ENCODE results near the gene PRUNE2. TPM values are rescaled to one million over a fixed set of nuclear protein-coding genes. Genes with fewer than 3 reads are reported as not detected.

PRUNE2 gene
- total RNA-seq, 1 experiment from 2014 or later: 0.59 TPM

DNA sequence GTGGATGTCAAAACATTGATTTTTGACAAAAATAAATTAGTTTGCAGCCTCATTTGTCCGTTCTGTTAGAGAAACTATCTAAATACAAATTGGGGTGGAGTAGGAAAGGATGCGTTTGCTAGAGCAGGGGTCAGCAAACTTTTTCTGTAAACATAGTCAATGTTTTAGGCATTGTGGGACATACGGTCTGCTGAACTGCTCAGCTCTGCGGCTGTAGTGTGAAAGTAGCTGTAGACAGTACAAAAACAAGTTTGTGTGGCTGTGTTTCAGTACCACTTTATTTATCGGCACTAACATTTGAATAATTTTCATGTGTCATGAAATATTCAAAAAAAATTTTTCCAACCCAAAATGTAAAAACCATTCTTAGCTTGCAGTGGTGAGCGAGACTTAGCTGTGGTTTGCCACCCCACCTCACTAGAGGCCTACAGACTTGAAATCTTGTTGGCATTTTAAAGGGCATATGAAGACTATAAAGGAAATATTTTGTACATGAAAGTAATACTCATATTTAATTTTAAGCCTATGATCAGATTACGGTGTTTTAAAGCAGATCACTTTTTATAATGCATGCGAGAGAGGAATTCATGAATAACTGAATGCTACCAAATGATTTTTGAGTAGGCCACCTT lies 292.6 kb downstream of the PRUNE2 start:
- Histone ChIP-seq H3K4me2 (ENCODE audit: low read length) (no peak overlapping the region), H3K27me3 (ENCODE audit: insufficient read depth, low read length) (peaks cover 34% of the 10 kb centered on the region), H2AFZ (ENCODE audit: low read depth, low read length, poor library complexity, severe bottlenecking) (no peak overlapping the region), H3K4me1 (ENCODE audit: control insufficient read depth in 1 of 2, insufficient read depth in 2 of 2, low read length in 2 of 2) (no peaks in the 10 kb centered on the region), H3K9me3 (ENCODE audit: control insufficient read depth in 1 of 2, insufficient read depth in 1 of 2, low read depth in 1 of 2, low read length in 2 of 2) (no peaks in the 10 kb centered on the region), H3K9ac (ENCODE audit: low read length) (no peak overlapping the region), H4K20me1 (ENCODE audit: insufficient read depth) (no peaks in the 10 kb centered on the region), H3K79me2 (ENCODE audit: insufficient read depth, low read length) (no peaks in the 10 kb centered on the region), H3K4me3 (replicated peaks in 1 of 2; ENCODE audit: low read depth in 1 of 2, low read length in 2 of 2) (no peak overlapping the region), H3K9me2 (ENCODE audit: insufficient read depth) (no peaks in the 10 kb centered on the region), H3K27ac (ENCODE audit: low read depth, low read length) (no peak overlapping the region), H3K36me3 (ENCODE audit: control insufficient read depth in 1 of 2, insufficient read depth in 2 of 2, low read length in 2 of 2) (no peaks in the 10 kb centered on the region)
- RAD21 ChIA-PET (ENCODE audit: low non-redundant PET in 1 of 2, low total read pairs in 2 of 2, uncharacterized antibody in 2 of 2, unreplicated experiment in 2 of 2): no interaction called here
- CTCF ChIA-PET: no interaction called here
- DNase-seq (ENCODE audit: low read depth, low spot score) (no peak), ATAC-seq (no peak)
- POLR2A ChIA-PET: no interaction called here
- BruUV-seq (replicated peaks): no TSS peak
- intact Hi-C loops (cut with micrococcal nuclease): no loop called here
- no peak for TF ChIP-seq CBX3 (IDR thresholded peaks at IDR 0.05; ENCODE audit: low read depth)
- TF ChIP-seq CEBPB (IDR thresholded peaks at IDR 0.05; ENCODE audit: low read depth): no peak
- no peak for TF ChIP-seq JUND (IDR thresholded peaks at IDR 0.05)
- TF ChIP-seq EGR1 (IDR thresholded peaks at IDR 0.05; ENCODE audit: low read depth): no peak
- no peak for TF ChIP-seq TCF7L2 (IDR thresholded peaks at IDR 0.05; ENCODE audit: borderline replicate concordance, extremely low read depth, insufficient read depth, insufficient read length)
- TF ChIP-seq, protein P1, sequence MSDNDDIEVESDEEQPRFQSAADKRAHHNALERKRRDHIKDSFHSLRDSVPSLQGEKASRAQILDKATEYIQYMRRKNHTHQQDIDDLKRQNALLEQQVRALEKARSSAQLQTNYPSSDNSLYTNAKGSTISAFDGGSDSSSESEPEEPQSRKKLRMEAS (IDR thresholded peaks at IDR 0.05): no peak
- TF ChIP-seq SIN3A (IDR thresholded peaks at IDR 0.05; ENCODE audit: low read depth): no peak

DNA sequence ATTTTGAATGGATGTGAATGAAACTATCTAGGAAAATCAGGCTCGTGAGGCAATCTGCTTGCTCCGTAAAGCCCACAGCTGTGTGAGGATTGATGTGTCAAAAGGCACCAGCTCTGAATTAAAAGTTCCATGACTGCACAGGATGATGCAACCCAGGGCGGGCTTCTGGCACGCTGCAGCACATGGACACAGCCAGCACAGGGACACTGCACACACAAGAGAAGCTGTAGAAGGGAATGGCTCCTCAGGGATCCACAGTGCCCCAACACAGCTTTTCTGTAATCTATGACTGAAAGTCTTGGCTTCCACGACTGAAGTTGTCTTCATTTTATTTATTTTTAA lies 295.9 kb downstream of the PRUNE2 start:
- ATAC-seq (no peak), DNase-seq (ENCODE audit: low read depth, low spot score) (no peak)
- H3K27me3 ChIP-seq (ENCODE audit: insufficient read depth, low read length): peaks cover 35% of the 10 kb centered on the region
- no peaks in the 10 kb centered on the region for H3K36me3 ChIP-seq (ENCODE audit: control insufficient read depth in 1 of 2, insufficient read depth in 2 of 2, low read length in 2 of 2)
- no peaks in the 10 kb centered on the region for H3K9me3 ChIP-seq (ENCODE audit: control insufficient read depth in 1 of 2, insufficient read depth in 1 of 2, low read depth in 1 of 2, low read length in 2 of 2)
- ChIA-PET CTCF (no interaction called here), POLR2A (no interaction called here), RAD21 (ENCODE audit: low non-redundant PET in 1 of 2, low total read pairs in 2 of 2, uncharacterized antibody in 2 of 2, unreplicated experiment in 2 of 2) (interaction anchor here in 1 of 2 experiments (0.6 kb wide), 1 partner anchor 171 kb away, joined by 4 read pairs; no protein-coding TSS in a partner anchor)
- no peaks in the 10 kb centered on the region for H3K79me2 ChIP-seq (ENCODE audit: insufficient read depth, low read length)
- BruUV-seq (replicated peaks): no TSS peak
- no peak overlapping the region for H3K27ac ChIP-seq (ENCODE audit: low read depth, low read length)
- no peaks in the 10 kb centered on the region for H3K9me2 ChIP-seq (ENCODE audit: insufficient read depth)
- H2AFZ ChIP-seq (ENCODE audit: low read depth, low read length, poor library complexity, severe bottlenecking): no peak overlapping the region
- H3K4me1 ChIP-seq (ENCODE audit: control insufficient read depth in 1 of 2, insufficient read depth in 2 of 2, low read length in 2 of 2): no peaks in the 10 kb centered on the region
- no peaks in the 10 kb centered on the region for H4K20me1 ChIP-seq (ENCODE audit: insufficient read depth)
- no peak overlapping the region for H3K9ac ChIP-seq (ENCODE audit: low read length)
- no peak overlapping the region for H3K4me2 ChIP-seq (ENCODE audit: low read length)
- no peak overlapping the region for H3K4me3 ChIP-seq (replicated peaks in 1 of 2; ENCODE audit: low read depth in 1 of 2, low read length in 2 of 2)
- intact Hi-C loops (cut with micrococcal nuclease): no loop called here
- TF ChIP-seq CEBPB (IDR thresholded peaks at IDR 0.05; ENCODE audit: low read depth): no peak
- TF ChIP-seq YY1 (IDR thresholded peaks at IDR 0.05; ENCODE audit: extremely low read depth, insufficient replicate concordance, low read depth, low read length): no peak
- TF ChIP-seq SP1 (IDR thresholded peaks at IDR 0.05; ENCODE audit: low read depth): no peak
- TF ChIP-seq EZH2 (IDR thresholded peaks at IDR 0.05): no peak
- no peak for TF ChIP-seq SRF (IDR thresholded peaks at IDR 0.05; ENCODE audit: low read depth)
- TF ChIP-seq ZFX (IDR thresholded peaks at IDR 0.05): no peak
- TF ChIP-seq RAD21 (IDR thresholded peaks at IDR 0.05; ENCODE audit: low read depth): no peak
- TF ChIP-seq POLR2A (IDR thresholded peaks at IDR 0.05; ENCODE audit: borderline replicate concordance, extremely low read depth, insufficient read depth, insufficient read length): no peak
- TF ChIP-seq, protein P2, sequence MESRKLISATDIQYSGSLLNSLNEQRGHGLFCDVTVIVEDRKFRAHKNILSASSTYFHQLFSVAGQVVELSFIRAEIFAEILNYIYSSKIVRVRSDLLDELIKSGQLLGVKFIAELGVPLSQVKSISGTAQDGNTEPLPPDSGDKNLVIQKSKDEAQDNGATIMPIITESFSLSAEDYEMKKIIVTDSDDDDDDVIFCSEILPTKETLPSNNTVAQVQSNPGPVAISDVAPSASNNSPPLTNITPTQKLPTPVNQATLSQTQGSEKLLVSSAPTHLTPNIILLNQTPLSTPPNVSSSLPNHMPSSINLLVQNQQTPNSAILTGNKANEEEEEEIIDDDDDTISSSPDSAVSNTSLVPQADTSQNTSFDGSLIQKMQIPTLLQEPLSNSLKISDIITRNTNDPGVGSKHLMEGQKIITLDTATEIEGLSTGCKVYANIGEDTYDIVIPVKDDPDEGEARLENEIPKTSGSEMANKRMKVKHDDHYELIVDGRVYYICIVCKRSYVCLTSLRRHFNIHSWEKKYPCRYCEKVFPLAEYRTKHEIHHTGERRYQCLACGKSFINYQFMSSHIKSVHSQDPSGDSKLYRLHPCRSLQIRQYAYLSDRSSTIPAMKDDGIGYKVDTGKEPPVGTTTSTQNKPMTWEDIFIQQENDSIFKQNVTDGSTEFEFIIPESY (IDR thresholded peaks at IDR 0.05; ENCODE audit: extremely low read depth, insufficient replicate concordance, low read length): no peak
- TF ChIP-seq SIN3A (IDR thresholded peaks at IDR 0.05; ENCODE audit: low read depth): no peak
- TF ChIP-seq, protein P3, sequence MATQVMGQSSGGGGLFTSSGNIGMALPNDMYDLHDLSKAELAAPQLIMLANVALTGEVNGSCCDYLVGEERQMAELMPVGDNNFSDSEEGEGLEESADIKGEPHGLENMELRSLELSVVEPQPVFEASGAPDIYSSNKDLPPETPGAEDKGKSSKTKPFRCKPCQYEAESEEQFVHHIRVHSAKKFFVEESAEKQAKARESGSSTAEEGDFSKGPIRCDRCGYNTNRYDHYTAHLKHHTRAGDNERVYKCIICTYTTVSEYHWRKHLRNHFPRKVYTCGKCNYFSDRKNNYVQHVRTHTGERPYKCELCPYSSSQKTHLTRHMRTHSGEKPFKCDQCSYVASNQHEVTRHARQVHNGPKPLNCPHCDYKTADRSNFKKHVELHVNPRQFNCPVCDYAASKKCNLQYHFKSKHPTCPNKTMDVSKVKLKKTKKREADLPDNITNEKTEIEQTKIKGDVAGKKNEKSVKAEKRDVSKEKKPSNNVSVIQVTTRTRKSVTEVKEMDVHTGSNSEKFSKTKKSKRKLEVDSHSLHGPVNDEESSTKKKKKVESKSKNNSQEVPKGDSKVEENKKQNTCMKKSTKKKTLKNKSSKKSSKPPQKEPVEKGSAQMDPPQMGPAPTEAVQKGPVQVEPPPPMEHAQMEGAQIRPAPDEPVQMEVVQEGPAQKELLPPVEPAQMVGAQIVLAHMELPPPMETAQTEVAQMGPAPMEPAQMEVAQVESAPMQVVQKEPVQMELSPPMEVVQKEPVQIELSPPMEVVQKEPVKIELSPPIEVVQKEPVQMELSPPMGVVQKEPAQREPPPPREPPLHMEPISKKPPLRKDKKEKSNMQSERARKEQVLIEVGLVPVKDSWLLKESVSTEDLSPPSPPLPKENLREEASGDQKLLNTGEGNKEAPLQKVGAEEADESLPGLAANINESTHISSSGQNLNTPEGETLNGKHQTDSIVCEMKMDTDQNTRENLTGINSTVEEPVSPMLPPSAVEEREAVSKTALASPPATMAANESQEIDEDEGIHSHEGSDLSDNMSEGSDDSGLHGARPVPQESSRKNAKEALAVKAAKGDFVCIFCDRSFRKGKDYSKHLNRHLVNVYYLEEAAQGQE (IDR thresholded peaks at IDR 0.05; ENCODE audit: low read depth): no peak
- TF ChIP-seq POLR2AphosphoS5 (IDR thresholded peaks at IDR 0.05; ENCODE audit: low read depth, low read length): no peak

Measured in HCT116 (cell line).